Fibroblast of villous mesenchyme (primary cell): ENCODE results near the gene CHST9. TPM values are rescaled to one million over a fixed set of nuclear protein-coding genes. Genes with fewer than 3 reads are reported as not detected.
"Not testable (repeated sequence)": the region's sequence is repeated elsewhere in the genome, so short reads cannot be mapped to it uniquely, and the experiment has no call there.

ENCODE experiments used
- DNase-seq: peaks from one replicate; pipeline ENCODE4 v3.0.0-alpha.2; 2010; ENCODE audit warnings: low read depth
- H3K4me3 ChIP-seq: 2 replicates; pipeline ENCODE4 v1.5.1; 2011; ENCODE audit warnings: low read depth, mild to moderate bottlenecking, low read length
- total RNA-seq: library from RNA; depleted of rRNA; stranded (reverse); fragments of >200 nt; gene quantifications from 2 replicates; pipeline ENCODE4 v1.2.3, GENCODE V29; 2012
- TF ChIP-seq, protein P1 (sequence below): IDR thresholded peaks from 2 replicates; pipeline ENCODE4 v1.5.1; 2012; ENCODE audit warnings: low read depth, mild to moderate bottlenecking, low read length; ENCODE audit not compliant: insufficient read depth

Gene CHST9
- total RNA-seq, 1 donor = not detected

DNA sequence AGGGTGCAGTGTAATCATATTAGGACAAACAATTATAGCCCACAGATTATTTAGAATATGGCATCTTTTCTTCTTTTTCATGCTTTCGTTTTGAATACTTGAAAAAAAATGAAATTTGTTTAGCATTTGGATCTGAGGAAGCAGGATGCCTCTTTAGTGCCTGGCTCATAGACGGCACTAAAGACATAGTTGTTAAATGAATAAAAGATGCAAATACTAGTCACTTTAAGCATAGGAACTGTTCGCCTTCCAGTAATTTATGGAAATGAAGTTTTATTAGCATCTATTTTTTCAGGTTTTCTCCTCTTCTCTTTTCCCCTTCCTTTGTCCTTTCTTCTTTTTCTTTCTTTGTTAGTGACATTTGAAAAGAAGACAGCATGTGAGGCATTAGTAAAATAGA lies 80.4 kb downstream of the CHST9 start:
- H3K4me3 ChIP-seq = no peak overlapping the region
- no peak for DNase-seq
- TF ChIP-seq, protein P1, sequence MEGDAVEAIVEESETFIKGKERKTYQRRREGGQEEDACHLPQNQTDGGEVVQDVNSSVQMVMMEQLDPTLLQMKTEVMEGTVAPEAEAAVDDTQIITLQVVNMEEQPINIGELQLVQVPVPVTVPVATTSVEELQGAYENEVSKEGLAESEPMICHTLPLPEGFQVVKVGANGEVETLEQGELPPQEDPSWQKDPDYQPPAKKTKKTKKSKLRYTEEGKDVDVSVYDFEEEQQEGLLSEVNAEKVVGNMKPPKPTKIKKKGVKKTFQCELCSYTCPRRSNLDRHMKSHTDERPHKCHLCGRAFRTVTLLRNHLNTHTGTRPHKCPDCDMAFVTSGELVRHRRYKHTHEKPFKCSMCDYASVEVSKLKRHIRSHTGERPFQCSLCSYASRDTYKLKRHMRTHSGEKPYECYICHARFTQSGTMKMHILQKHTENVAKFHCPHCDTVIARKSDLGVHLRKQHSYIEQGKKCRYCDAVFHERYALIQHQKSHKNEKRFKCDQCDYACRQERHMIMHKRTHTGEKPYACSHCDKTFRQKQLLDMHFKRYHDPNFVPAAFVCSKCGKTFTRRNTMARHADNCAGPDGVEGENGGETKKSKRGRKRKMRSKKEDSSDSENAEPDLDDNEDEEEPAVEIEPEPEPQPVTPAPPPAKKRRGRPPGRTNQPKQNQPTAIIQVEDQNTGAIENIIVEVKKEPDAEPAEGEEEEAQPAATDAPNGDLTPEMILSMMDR = no peak

DNA sequence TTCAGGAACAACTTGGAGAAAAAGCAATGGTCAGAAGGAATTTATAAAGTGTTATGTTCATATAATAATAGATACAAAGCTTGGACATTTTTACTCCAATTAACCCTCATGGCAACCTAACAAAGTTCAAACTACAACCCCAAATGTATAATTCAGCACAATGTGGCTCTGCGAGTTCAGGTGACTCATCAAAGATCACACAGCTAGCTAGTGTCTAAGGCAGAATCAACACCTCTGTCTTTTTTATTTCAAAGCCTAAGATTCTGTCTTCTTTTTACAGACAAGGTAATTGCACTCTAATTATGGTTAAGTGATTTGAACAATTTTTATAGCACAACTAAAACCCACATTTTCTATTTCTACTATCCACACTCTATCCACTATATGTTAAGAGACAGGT lies 90.5 kb downstream of the CHST9 start:
- no peak for DNase-seq
- TF ChIP-seq, protein P1 = no peak
- no peak overlapping the region for H3K4me3 ChIP-seq

DNA sequence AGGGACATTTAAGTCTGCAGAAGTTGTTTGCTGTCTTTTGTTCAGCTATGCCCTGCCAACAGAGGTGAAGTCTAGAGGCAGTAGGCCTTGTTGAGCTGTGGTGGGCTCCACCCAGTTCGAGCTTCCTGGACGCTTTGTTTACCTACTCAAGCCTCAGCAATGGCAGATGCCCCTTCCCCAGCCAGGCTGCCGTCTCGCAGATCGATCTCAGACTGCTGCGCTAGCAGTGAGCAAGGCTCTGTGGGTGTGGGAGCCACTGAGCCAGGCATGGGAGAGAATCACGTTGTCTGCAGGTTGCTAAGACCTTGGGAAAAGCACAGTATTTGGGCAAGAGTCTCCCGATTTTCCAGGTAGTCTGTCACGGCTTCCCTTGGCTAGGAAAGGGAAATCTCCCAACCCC lies 91.8 kb downstream of the CHST9 start:
- not testable (repeated sequence) for DNase-seq, H3K4me3 ChIP-seq

DNA sequence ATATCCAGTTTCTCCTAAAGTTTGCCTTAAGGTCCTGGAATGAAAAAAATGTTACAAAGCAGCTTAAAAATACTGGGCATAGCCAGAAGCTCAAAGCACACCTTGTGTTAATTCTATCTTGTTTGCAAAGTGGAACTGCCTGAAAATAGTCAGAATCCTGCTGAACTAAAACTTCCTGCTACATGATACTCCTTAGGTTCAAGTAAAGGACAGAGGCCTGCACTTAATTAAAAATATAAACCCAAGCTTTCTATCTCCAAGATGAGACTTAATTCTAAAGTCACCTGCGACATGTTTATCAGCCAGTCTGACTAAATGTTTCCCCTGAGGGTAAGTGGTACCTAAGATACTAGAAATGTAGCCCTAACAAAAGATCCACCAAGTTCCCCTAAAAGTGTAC lies 103.4 kb downstream of the CHST9 start:
- DNase-seq = no peak
- H3K4me3 ChIP-seq = no peak overlapping the region
- TF ChIP-seq, protein P1 = no peak

DNA sequence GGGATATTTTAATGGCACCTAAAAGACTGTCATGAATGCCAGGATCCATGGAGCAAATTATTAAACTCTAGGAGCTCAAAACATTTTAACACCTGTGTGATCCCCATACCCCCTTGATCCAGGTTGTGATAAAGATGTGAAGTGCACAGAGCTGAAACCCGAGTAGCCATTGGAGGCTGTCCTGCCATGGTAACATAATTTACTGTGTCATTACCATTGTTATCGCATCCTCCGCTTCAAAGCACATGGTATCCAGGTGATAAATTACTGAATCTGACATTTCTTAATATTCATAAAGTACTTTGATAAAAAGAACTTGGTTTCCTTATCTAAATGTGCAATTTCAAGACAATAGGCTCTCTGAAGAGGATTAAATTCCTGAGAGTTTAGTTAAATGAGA lies 109.3 kb downstream of the CHST9 start:
- TF ChIP-seq, protein P1 = no peak
- no peak for DNase-seq
- H3K4me3 ChIP-seq = no peak overlapping the region

DNA sequence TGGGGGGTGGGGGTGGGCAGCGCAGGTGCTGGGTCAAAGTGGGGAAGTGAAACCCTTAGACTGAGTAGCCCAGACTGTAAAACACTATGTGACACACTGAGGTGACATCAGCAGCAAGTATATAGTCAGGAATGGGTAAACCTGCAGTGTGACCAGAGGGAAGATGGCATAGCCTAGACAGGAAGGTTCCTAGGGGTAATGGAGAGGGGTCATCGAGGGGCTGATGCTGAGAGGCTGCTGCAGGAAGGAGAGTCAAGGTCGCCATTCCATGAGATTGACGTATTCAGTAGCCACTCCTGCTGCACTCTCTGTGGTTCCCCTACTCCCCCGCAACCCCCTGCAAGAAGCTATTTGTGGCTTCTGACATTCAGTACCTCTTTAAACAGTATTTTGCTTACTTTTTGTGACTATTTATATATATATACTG lies 111.7 kb downstream of the CHST9 start:
- DNase-seq = no peak
- TF ChIP-seq, protein P1 = no peak
- H3K4me3 ChIP-seq = no peak overlapping the region

DNA sequence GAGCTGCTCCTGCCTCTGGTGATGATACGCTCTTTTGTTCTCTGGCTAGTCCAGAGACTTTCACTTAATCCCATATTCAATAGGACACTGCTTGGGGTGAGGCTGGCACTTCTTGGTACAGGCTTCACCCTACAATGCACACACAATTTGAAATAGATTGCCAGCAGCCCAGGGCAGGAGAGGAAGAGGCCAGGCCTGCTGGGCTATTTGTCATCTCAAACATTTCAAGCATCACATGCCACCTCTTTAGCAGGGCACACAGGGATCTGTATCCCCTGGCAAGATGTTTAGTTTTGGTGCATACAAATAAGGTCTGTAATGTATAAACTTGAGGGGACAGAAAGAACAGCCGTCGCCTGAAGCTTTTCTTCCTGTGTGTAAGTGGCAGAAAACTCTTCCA lies 120.4 kb downstream of the CHST9 start:
- DNase-seq = no peak
- TF ChIP-seq, protein P1 = no peak
- no peak overlapping the region for H3K4me3 ChIP-seq
